ENCODE measurements around the gene IL17REL. TPM values are rescaled to one million over a fixed set of nuclear protein-coding genes. Genes with fewer than 3 reads are reported as not detected.

IL17REL gene
- total RNA-seq, 1 donor from 2014 or later = not detected

GRCh38 chr22:50047346-50047745 lies 34.8 kb upstream of the IL17REL start:
- intact Hi-C loops (cut with DNase I) = no loop called here
- DNase-seq (ENCODE audit: low spot score) (no peak), ATAC-seq (no peak)

- no peak for DNase-seq (ENCODE audit: low spot score)
- intact Hi-C loops (cut with DNase I) = no loop called here
- ATAC-seq = no peak
These were observed 34.1 kb upstream of the IL17REL start for GRCh38 chr22:50046481-50047245.

DNA sequence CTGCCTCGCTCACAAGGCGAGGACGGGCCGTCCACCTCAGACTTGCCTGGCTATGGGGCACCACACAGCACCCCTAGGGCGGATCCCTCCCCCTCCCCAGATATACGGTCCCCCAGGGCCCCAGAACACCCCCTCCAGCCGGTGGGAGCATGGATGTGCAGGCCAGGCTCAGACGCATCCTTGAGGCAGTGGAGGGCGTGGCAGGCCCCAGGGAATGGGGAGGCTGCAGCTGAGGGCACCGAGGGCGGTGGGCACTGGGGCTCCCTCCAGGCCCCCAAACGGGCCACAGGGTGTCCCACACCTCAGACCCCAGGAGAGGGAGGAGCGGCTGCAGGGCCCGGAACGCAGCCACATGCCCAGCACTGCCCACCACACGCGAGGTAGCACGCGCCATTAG lies 33.5 kb upstream of the IL17REL start:
- DNase-seq (ENCODE audit: low spot score) (no peak), ATAC-seq (no peak)
- intact Hi-C loops (cut with DNase I) = no loop called here

DNA sequence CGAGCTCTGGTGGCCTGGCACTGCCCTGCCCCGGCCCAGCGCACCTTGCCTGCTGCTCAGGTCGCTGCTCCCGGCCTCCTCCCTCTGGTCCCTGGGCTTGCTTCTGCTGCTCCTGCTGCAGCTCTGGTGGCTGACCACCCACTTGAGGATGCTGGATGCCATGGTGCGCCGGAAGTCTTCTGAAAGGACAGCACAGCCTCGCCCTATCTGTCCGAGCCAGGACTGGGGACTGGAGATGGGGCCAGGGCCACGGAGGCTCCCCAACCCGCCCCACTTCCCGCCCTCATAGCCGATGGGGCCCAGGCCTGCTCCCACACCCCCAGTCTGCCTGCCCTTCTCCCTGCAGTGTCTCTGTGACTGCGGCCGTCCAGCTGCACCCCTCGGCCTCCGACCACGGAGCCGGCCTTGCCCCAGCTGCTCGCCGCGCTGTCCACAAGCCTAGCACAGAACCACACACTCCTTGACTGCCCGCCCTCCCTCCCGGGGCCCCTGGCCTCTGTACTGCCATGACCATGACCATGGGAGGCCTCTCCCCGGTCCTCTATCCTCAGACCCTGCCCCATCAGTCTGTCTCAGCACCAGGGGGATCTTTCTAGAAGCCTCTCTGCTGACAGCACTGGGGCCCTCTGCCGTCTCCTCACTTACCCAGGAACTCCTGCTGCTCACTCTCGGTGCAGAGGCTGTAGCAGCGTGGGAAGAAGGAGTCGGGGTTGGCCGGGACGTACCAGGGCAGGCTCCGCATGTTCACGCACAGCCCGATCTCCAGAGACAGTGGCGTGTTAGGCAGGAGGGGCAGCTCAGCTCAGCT lies 32.9 kb upstream of the IL17REL start:
- ATAC-seq (no peak), DNase-seq (ENCODE audit: low spot score) (no peak)
- intact Hi-C loops (cut with DNase I) = no loop called here

DNA sequence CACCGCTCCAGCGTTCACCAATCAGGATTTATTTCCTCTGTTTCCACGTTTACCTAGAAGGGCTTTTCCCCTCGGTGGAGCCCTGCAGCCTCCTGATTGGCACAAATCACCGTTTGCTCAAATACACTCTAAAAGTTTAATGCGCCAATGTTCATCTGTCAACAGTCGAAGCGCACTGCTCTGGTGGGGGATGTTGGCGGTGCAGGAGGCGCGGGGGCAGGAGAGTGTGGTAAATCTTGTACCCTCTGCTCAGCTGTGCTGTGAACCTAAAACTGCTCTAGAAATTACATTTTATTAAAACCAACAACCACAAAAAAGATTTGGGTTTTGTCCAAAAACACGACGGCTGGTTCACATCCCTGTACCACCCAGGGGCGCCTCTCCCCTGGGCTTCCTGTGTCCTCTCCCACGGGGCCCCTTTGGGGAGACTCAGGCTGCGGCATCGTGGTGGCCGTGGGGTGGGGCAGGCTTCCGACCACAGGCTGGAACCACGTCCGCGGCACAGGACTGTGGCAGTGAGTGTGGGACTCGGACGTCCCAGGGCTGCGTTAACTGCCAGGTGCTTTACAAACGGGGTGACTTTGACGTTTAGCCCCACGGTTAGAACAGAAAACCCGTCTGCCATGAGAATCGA lies 32.0 kb upstream of the IL17REL start:
- ATAC-seq = no peak
- no peak for DNase-seq (ENCODE audit: low spot score)
- intact Hi-C loops (cut with DNase I) = no loop called here

DNA sequence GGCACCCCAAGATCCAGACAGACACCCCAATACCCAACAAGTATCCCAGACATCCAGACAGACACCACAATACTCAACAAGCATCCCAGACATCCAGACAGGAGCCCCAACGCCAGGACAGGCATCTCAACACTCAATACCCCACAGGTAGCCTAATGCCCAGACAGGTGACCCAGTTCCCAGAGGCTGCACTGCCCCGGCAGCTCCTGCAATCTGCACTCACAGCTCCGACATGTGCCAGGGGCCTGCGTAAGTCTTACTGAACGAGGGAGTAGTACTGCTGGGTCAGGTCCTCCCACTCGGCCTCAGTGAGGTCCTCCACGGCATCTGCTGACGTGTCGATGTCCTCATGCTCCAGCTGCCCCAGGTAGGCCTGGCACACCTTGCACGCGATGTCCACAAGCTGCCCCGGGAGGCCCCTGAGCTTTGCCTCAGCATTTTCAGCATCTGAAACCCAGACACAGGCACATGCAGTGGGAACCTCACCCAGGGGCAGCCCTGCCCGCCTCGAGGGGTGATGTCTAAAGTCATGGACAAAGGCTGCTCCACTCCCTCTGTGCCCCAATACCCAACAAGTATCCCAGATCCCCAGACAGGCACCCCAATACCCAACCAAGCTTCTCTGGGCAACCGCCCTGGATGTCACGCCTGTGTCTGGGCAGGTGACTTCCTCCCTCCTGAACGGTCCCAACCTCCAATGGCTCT lies 28.9 kb upstream of the IL17REL start:
- no peak for DNase-seq (ENCODE audit: low spot score)
- intact Hi-C loops (cut with DNase I) = no loop called here
- ATAC-seq = no peak

DNA sequence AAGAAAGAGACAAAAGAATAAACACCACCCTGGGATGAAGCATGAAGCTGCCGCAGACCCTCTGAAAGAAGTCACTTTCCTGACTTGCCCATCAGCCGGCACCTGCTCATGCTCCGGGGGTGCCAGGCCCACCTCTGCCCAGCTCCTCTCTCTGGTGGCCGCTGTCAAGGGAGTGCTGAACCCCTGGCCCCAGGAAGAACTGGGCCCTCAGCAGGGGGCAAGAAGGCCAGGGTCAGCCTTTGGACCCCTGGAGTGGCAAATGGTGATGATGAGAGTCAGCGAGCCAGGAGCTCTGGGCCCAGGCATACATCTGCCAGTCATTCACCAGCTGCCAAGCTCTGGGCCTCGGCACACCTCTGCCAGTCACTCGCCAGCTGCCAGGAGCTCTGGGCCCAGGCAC lies 28.2 kb upstream of the IL17REL start:
- no peak for ATAC-seq
- DNase-seq (ENCODE audit: low spot score) = no peak
- intact Hi-C loops (cut with DNase I) = no loop called here

DNA sequence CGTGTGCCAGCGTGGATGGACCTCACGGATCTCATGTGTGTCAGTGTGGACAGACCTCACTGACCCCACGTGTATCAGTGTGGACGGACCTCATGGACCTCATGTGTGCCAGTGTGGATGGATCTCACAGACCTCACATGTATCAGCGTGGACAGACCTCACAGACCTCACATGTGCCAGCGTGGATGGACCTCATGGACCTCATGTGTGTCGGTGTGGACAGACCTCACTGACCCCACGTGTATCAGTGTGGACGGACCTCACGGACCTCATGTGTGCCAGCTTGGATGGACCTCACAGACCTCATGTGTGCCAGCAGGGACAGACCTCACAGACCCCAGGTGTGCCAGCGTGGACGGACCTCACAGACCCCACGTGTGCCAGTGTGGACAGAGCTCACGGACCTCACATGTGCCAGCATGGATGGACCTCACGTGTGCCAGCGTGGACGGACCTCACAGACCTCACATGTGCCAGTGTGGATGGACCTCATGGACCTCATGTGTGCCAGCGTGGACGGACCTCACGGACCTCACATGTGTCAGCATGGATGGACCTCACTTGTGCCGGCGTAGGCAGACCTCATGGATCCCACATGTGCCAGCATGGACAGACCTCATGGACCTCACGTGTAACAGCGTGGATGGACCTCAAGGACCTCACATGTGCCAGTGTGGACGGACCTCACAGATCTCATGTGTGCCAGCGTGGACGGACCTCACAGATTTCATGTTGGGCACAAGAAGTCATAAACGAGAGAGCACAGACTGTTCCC lies 27.3 kb upstream of the IL17REL start:
- no peak for ATAC-seq
- DNase-seq (ENCODE audit: low spot score) = no peak
- intact Hi-C loops (cut with DNase I) = no loop called here

DNA sequence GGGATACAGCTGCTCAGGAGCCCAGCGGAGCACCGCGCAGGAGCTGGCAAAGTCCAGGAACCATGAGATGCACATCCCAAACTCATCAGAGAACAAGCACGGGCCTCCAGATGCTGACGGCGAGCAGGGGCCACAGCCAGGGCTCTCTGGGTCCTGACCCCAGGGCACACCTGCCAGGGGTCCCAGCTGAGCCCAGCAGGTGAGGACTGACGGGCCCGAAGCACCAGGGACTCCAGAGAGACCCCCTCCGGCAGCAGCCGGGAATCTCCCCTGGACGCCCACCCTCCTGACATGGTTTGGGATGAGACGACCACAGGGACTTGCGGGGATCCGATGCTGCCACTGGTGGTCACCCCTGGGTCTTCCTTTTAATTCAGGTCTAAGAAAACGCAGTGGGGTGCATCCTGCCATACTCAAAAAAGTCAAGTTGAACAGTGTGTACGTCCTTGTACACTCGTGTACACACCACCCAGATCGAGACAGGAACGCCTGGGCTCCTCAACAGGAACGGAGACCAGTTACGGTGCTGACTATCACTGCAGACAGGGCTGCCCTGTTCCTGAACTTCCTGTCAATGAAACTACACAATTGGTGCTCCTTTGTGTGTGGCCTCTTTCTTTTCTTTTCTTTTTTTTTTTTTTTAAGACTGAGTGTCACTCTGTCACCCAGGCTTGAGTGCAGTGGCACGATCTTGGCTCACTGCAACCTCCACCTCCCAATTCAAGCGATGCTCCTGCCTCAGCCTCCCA lies 23.6 kb upstream of the IL17REL start:
- no peak for DNase-seq (ENCODE audit: low spot score)

GRCh38 chr22:50035131-50035881 lies 22.7 kb upstream of the IL17REL start:
- intact Hi-C loops (cut with DNase I) = no loop called here
- DNase-seq (ENCODE audit: low spot score) (no peak), ATAC-seq (no peak)

More for the DNA sequence above, 23.6 kb upstream of the IL17REL start:
- ATAC-seq = no peak
- intact Hi-C loops (cut with DNase I) = no loop called here

DNA sequence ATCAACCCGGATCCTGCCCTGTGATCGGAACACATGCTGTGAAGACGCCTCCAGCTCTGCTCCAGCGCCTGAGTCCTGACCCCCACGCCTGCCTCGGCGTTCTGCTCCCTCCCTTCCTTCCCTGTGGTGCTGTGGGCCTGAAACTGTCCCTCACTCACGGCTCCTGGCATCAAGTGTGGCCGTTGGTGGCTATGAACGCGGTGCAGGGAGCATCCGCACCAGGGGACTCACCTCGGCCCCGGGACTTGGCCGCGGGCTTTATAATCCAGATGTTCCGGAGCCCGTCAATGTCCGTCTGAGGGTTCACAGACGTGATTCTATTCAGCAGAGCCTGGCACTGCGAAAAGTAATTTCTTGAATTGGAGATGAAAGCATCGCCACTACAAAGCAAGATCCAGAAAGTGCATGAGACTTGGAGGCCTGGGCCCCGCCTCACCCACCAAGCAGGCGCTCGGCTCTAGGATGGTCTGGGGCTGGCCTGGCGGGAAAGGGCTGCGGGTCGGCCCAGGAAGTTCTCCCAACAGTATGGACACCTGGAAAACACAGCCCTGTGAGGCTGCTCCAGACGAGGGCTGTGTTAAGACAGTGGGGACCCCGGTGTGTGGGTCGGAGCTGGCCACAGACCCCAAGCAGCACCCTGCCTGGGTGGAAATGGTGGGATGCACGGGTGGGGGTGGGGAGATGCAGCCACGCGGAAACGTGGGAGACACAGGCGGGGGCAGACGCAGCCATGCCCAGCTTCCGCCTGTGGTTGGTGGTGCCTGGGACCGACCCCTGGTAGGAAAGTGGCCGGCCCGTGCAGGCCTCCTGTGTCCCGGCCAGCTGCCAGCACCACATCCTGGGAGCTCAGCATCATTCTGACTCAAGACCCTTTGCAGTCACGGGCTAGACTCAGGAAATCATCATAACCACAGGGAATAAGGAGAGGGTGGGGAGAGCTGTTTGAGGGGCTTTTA lies 21.8 kb upstream of the IL17REL start:
- intact Hi-C loops (cut with DNase I) = no loop called here
- DNase-seq (ENCODE audit: low spot score) (no peak), ATAC-seq (no peak)

DNA sequence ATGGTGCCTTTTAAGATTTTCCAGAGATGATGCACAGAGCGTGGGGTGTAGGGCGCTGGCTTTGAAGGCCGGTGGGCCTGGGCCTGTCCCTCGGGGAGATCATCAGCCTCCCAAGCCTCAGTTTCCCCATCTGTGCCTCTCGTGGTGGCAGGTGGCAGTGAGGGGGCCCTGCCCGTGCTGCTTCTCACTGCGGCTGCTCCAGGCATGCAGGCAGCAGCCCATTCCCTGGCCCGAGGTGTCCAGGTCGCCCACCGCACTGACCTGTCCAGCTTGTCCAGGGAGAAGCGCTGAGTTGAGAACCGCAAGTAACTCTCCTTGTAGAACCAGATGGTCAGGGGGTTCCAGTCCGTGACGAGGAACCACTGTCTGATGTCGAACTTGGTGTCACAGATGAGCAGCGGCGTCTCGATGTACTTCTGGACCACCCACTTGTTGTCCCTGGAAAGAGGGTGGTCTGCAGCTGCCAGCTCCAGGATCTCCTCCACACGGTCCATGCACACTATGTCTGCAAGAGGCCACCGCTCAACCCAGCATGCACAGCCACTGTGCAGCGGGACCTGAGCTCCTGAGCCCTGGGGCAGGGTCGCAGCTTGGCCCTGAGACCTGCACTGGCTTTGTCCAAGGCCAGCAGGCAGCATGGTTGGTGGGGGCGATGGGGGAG lies 20.5 kb upstream of the IL17REL start:
- intact Hi-C loops (cut with DNase I) = no loop called here
- DNase-seq (ENCODE audit: low spot score) (no peak), ATAC-seq (no peak)

- ATAC-seq (no peak), DNase-seq (ENCODE audit: low spot score) (no peak)
- intact Hi-C loops (cut with DNase I) = no loop called here
These were observed 19.7 kb upstream of the IL17REL start for GRCh38 chr22:50032109-50032871.

DNA sequence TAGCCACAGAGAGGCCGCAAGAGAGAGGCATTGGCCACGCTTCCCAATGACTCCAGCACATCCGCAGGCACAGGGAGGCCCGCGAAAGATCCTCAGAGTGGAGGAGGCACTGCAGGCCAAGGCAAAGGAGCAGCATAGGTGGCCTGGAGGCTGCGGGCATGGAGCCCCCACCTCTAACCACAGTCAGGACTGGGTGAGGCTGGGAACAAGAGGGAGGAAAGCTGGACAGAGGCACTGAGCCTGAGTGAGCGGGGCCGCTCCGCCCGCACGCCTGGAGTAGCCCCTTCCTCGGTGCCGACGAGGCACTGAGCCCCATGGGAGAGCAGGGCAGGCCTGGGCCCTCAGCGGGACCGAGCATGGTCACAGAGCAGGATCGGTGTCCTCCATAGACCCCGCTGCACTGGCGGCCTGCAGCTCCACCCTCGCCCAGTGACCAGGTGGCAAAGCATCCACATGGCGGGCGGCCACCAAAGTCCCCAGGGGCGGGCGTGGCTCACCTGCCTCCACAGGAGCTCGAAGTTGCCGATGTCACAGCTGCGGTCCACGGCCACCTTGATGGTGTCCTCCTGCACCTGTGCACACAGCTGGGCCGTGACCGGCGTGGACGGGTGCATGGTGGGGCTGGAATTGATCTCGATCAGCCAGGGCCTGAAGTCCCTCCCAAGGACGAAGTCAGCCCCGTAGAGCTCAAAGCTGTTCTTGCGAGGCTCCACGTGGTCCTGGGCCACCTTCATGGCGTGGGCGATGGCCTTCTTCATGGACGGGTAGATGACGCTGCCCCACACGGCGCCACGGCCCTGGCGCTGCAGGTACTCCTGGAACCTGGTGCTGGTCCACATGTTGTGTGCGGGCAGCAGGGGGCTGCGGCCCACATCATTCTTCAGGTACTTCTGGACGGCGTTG lies 18.9 kb upstream of the IL17REL start:
- intact Hi-C loops (cut with DNase I) = loop anchor here (2.0 kb wide), 1 partner anchor 103 kb away; no protein-coding TSS in a partner anchor
- DNase-seq (ENCODE audit: low spot score) (peak; percentile 59), ATAC-seq (no peak)
